Measurements from ENCODE around the gene APIP.

APIP gene

GRCh38 chr11:34886609-34887008 lies 29.6 kb downstream of the APIP start:
- no peak for DNase-seq

- DNase-seq = no peak
Observed at GRCh38 chr11:34881900-34882299, 34.3 kb downstream of the APIP start.

- DNase-seq = no peak
Observed at GRCh38 chr11:34877375-34877975, 38.7 kb downstream of the APIP start.

GRCh38 chr11:34874202-34874601 lies 42.0 kb downstream of the APIP start:
- no peak for DNase-seq

GRCh38 chr11:34870548-34871196 lies 45.5 kb downstream of the APIP start:
- DNase-seq = no peak

- no peak for DNase-seq
Observed at GRCh38 chr11:34869425-34869824, 46.8 kb downstream of the APIP start.

- no peak for DNase-seq
Observed at GRCh38 chr11:34866375-34866774, 49.8 kb downstream of the APIP start.

GRCh38 chr11:34865261-34865660 lies 50.9 kb downstream of the APIP start:
- no peak for DNase-seq

- DNase-seq = no peak
Observed at GRCh38 chr11:34864424-34864823, 51.8 kb downstream of the APIP start.

- DNase-seq = no peak
Observed at GRCh38 chr11:34863048-34863447, 53.1 kb downstream of the APIP start.

- DNase-seq = no peak
Observed at GRCh38 chr11:34860518-34860917, 55.7 kb downstream of the APIP start.

GRCh38 chr11:34860034-34860433 lies 56.1 kb downstream of the APIP start:
- no peak for DNase-seq

- no peak for DNase-seq
Observed at GRCh38 chr11:34859496-34859895, 56.7 kb downstream of the APIP start.

- no peak for DNase-seq
Observed at GRCh38 chr11:34857463-34857862, 58.7 kb downstream of the APIP start.

GRCh38 chr11:34856251-34856650 lies 59.9 kb downstream of the APIP start:
- no peak for DNase-seq

GRCh38 chr11:34855754-34856095 lies 60.5 kb downstream of the APIP start:
- DNase-seq = no peak

GRCh38 chr11:34855021-34855753 lies 61.0 kb downstream of the APIP start:
- DNase-seq = no peak

- no peak for DNase-seq
Observed at GRCh38 chr11:34851916-34852315, 64.3 kb downstream of the APIP start.

GRCh38 chr11:34850334-34850733 lies 65.8 kb downstream of the APIP start:
- DNase-seq = no peak

- DNase-seq = no peak
Observed at GRCh38 chr11:34846467-34846866, 69.7 kb downstream of the APIP start.

GRCh38 chr11:34844463-34845112 lies 71.6 kb downstream of the APIP start:
- DNase-seq = no peak

- DNase-seq = no peak
Observed at GRCh38 chr11:34843271-34843670, 72.9 kb downstream of the APIP start.

GRCh38 chr11:34840736-34841386 lies 75.3 kb downstream of the APIP start:
- DNase-seq = peak; percentile 21

All from activated CD4-positive, alpha-beta T cell treated with anti-CD3 and anti-CD28 coated beads, Interleukin-2, amount 50 U/mL, for 16 hours (primary cell).